ENCODE results near the gene DACT2.

- TF ChIP-seq TEAD4 (IDR thresholded peaks at IDR 0.05; ENCODE audit: low read depth, low read length) (no peak), CHD1 (IDR thresholded peaks at IDR 0.05; ENCODE audit: low read depth, low read length) (no peak), SP2 (IDR thresholded peaks at IDR 0.05; ENCODE audit: low read length) (no peak), GABPA (IDR thresholded peaks at IDR 0.05; ENCODE audit: borderline replicate concordance, insufficient read depth, low read length) (no peak), CTCF (IDR thresholded peaks at IDR 0.05; ENCODE audit: control extremely low read depth in 1 of 3, insufficient read depth in 1 of 3, low read depth in 1 of 3, low read length in 3 of 3) (no peak), NRF1 (IDR thresholded peaks at IDR 0.05; ENCODE audit: low read depth, low read length) (no peak), FOSL1 (IDR thresholded peaks at IDR 0.05; ENCODE audit: insufficient read depth, low read depth, low read length) (no peak), EZH2 (IDR thresholded peaks at IDR 0.05; ENCODE audit: low read depth, low read length, severe bottlenecking) (no peak), NANOG (IDR thresholded peaks at IDR 0.05; ENCODE audit: insufficient read depth, low read depth, low read length, poor library complexity, severe bottlenecking) (no peak), RNF2 (IDR thresholded peaks at IDR 0.05; ENCODE audit: borderline replicate concordance, low read depth, low read length, missing control alignments, poor library complexity, severe bottlenecking) (no peak)
Measured at GRCh38 chr6:168260420-168260987, 59.1 kb downstream of the DACT2 start.
